ENCODE data around the gene CACNA1B. TPM values are rescaled to one million over a fixed set of nuclear protein-coding genes. Genes with fewer than 3 reads are reported as not detected.

Gene CACNA1B
- total RNA-seq, 1 experiment from 2014 or later = 7.8 TPM

GRCh38 chr9:137955586-137955985 is 78.0 kb downstream of the CACNA1B start:
- Mint-ChIP-seq H3K4me3 (no peak overlapping the region), H3K9me3 (no peaks in the 10 kb centered on the region; a peak in 1 of 5 replicates), H3K27ac (no peak overlapping the region; a peak in 1 of 7 replicates), H3K27me3 (ENCODE audit: low read depth) (no peaks in the 10 kb centered on the region), H3K4me1 (0 out of 4 replicates have a peak, but pooled peaks cover 0 to 3% of the 10 kb centered on the region in 2 experiments), H3K36me3 (ENCODE audit: insufficient read depth in 1 of 3, low read depth in 3 of 3) (peaks cover 4 to 15% (median 8%) of the 10 kb centered on the region in 3 experiments; a peak in 5 of 7 replicates)
- Histone ChIP-seq H4K91ac (ENCODE audit: insufficient read length, low read depth, low read length) (no peak overlapping the region), H3K18ac (ENCODE audit: insufficient read length, low read depth, low read length) (no peak overlapping the region), H3K14ac (ENCODE audit: insufficient read depth, low read length) (no peak overlapping the region), H3K27me3 (ENCODE audit: insufficient read depth, low read length) (no peaks in the 10 kb centered on the region), H4K5ac (ENCODE audit: insufficient read length, low read depth, low read length) (no peak overlapping the region), H3K23ac (ENCODE audit: insufficient read length, low read depth, low read length) (no peak overlapping the region), H3K4me2 (ENCODE audit: insufficient read depth, insufficient read length, low read length) (no peak overlapping the region), H2BK5ac (ENCODE audit: insufficient read length, low read length) (no peak overlapping the region), H3K9me3 (ENCODE audit: control insufficient read depth, low read depth, low read length) (no peaks in the 10 kb centered on the region), H3K27ac (ENCODE audit: insufficient read length, low read depth, low read length) (no peak overlapping the region), H3K79me1 (ENCODE audit: insufficient read depth, low read depth, low read length, poor library complexity, severe bottlenecking) (no peaks in the 10 kb centered on the region), H4K8ac (replicated peaks; ENCODE audit: insufficient read length, low read depth, low read length) (no peak overlapping the region), H2BK15ac (ENCODE audit: low read depth, low read length) (no peak overlapping the region), H3K56ac (ENCODE audit: insufficient read length, low read depth, low read length) (no peak overlapping the region), H2BK20ac (ENCODE audit: low read depth, low read length, poor library complexity, severe bottlenecking) (no peak overlapping the region), H2BK120ac (ENCODE audit: low read depth, low read length, poor library complexity, severe bottlenecking) (no peak overlapping the region), H3T11ph (ENCODE audit: low read length) (no peak overlapping the region), H3K4ac (ENCODE audit: low read depth, low read length) (no peak overlapping the region), H2AK5ac (ENCODE audit: insufficient read length, low read length) (no peak overlapping the region), H3K23me2 (ENCODE audit: insufficient read length, low read depth, low read length, poor library complexity, severe bottlenecking) (peaks cover 2% of the 10 kb centered on the region), H2AFZ (ENCODE audit: low read length) (no peak overlapping the region), H2BK12ac (ENCODE audit: insufficient read length, low read depth, low read length) (no peak overlapping the region), H3K79me2 (ENCODE audit: insufficient read depth, low read length) (no peaks in the 10 kb centered on the region), H3K9ac (ENCODE audit: extremely low read depth, insufficient read length, low read length) (no peak overlapping the region), H4K20me1 (ENCODE audit: control insufficient read depth, insufficient read depth, insufficient read length) (no peaks in the 10 kb centered on the region), H3K4me1 (ENCODE audit: insufficient read depth, low read length) (no peaks in the 10 kb centered on the region)
- no CpG with 5 or more reads among the region's 14 CpGs for WGBS (ENCODE audit: extremely low coverage, insufficient read length, low lambda C conversion rate)
- TF ChIP-seq, protein P1, sequence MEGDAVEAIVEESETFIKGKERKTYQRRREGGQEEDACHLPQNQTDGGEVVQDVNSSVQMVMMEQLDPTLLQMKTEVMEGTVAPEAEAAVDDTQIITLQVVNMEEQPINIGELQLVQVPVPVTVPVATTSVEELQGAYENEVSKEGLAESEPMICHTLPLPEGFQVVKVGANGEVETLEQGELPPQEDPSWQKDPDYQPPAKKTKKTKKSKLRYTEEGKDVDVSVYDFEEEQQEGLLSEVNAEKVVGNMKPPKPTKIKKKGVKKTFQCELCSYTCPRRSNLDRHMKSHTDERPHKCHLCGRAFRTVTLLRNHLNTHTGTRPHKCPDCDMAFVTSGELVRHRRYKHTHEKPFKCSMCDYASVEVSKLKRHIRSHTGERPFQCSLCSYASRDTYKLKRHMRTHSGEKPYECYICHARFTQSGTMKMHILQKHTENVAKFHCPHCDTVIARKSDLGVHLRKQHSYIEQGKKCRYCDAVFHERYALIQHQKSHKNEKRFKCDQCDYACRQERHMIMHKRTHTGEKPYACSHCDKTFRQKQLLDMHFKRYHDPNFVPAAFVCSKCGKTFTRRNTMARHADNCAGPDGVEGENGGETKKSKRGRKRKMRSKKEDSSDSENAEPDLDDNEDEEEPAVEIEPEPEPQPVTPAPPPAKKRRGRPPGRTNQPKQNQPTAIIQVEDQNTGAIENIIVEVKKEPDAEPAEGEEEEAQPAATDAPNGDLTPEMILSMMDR (conservative IDR thresholded peaks at IDR 0.05) = no peak
- DNase-seq = no peak
